IMR-90 (cell line): Measurements from ENCODE around the gene CACNA1I. TPM values are rescaled to one million over a fixed set of nuclear protein-coding genes. Genes with fewer than 3 reads are reported as not detected.

Experiments
- ATAC-seq: fragments of 200-7000 bp; cut with Tn5 transposase; 2 replicates; pipeline ENCODE4 v1.9.1; 2020; ENCODE audit warnings: low read depth, mild to moderate bottlenecking, moderate library complexity
- BruUV-seq: library from RNA; stranded (reverse); fragments of 400-500 nt; replicated peaks from 2 replicates; lab custom pipeline; 2021; lab: Mats Ljungman, UMichigan
- CTCF ChIA-PET: fragments of 300-600 bp; formaldehyde crosslinking; extraction: SDS; loops from one replicate; lab custom pipeline; 2021; ENCODE audit warnings: antibody characterized with exemption; lab: Yijun Ruan, JAX
- POLR2A ChIA-PET: fragments of 300-600 bp; sonication (Branson Sonifier 250); formaldehyde crosslinking; loops from one replicate; lab custom pipeline; 2022; ENCODE audit warnings: antibody characterized with exemption; ENCODE audit not compliant: unreplicated experiment; lab: Charles Lee
- DNase-seq: peaks from one replicate; pipeline ENCODE4 v3.0.0; 2013
- H2AFZ ChIP-seq: replicated peaks from 2 replicates; pipeline ENCODE3; 2013; ENCODE audit warnings: low read length, mild to moderate bottlenecking; ENCODE audit not compliant: poor library complexity
- H2AK5ac ChIP-seq: 2 replicates; pipeline ENCODE4 v1.6.1; 2013; ENCODE audit warnings: low read depth, low read length, inconsistent platforms
- H2AK9ac ChIP-seq: replicated peaks from 2 replicates; pipeline ENCODE3; 2013; ENCODE audit warnings: mild to moderate bottlenecking, low read depth, low read length, moderate library complexity; ENCODE audit not compliant: poor library complexity
- H2BK120ac ChIP-seq: 2 replicates; pipeline ENCODE4 v1.6.1; 2013; ENCODE audit warnings: low read depth, low read length, inconsistent platforms
- H2BK15ac ChIP-seq: 3 replicates; pipeline ENCODE4 v1.6.1; 2013; ENCODE audit warnings: low read depth, low read length, inconsistent platforms
- H2BK20ac ChIP-seq: 2 replicates; pipeline ENCODE4 v1.6.1; 2013; ENCODE audit warnings: low read depth, mild to moderate bottlenecking, inconsistent platforms, low read length, moderate library complexity
- H2BK5ac ChIP-seq: 2 replicates; pipeline ENCODE4 v1.6.1; 2013; ENCODE audit warnings: mild to moderate bottlenecking, low read depth, low read length, inconsistent platforms; ENCODE audit not compliant: poor library complexity, severe bottlenecking
- H3K14ac ChIP-seq: replicated peaks from 2 replicates; pipeline ENCODE4 v1.6.1; 2013; ENCODE audit warnings: low read depth, low read length, inconsistent platforms
- H3K18ac ChIP-seq: 2 replicates; pipeline ENCODE4 v1.6.1; 2013; ENCODE audit warnings: low read depth, low read length, control low read depth
- H3K23ac ChIP-seq: 2 replicates; pipeline ENCODE4 v1.6.1; 2013; ENCODE audit warnings: low read depth, low read length, inconsistent platforms
- H3K27ac ChIP-seq: 2 replicates; pipeline ENCODE4 v1.5.1; 2013; ENCODE audit warnings: mild to moderate bottlenecking, control low read depth, low read length; ENCODE audit not compliant: insufficient read depth
- H3K27me3 ChIP-seq: 2 replicates; pipeline ENCODE4 v1.6.1; 2013; ENCODE audit warnings: low read length; ENCODE audit not compliant: control insufficient read depth, insufficient read depth
- H3K36me3 ChIP-seq: 2 replicates; pipeline ENCODE4 v1.6.1; 2013; ENCODE audit warnings: low read length, mixed read lengths; ENCODE audit not compliant: control insufficient read depth, insufficient read depth
- H3K4ac ChIP-seq: 2 replicates; pipeline ENCODE4 v1.6.1; 2013; ENCODE audit warnings: low read depth, low read length, inconsistent platforms
- H3K4me1 ChIP-seq: 2 replicates; pipeline ENCODE4 v1.6.1; 2013; ENCODE audit warnings: low read length, mixed read lengths; ENCODE audit not compliant: control insufficient read depth, insufficient read depth
- H3K4me2 ChIP-seq: 2 replicates; pipeline ENCODE4 v1.6.1; 2013; ENCODE audit warnings: low read depth, mild to moderate bottlenecking, control low read depth, low read length, moderate library complexity
- H3K4me3 ChIP-seq: 2 replicates; pipeline ENCODE4 v1.5.1; 2013; ENCODE audit warnings: low read depth, mild to moderate bottlenecking, control low read depth, low read length, moderate library complexity; ENCODE audit not compliant: insufficient read depth
- H3K56ac ChIP-seq: 2 replicates; pipeline ENCODE4 v1.6.1; 2013; ENCODE audit warnings: low read length, inconsistent platforms; ENCODE audit not compliant: insufficient read depth; ENCODE audit errors: extremely low read depth
- H3K79me1 ChIP-seq, 2 experiments: 2 replicates each; pipeline ENCODE4 v1.6.1; 2013; ENCODE audit warnings: low read length in 2 of 2, inconsistent platforms in 1 of 2, low read depth in 1 of 2
- H3K9ac ChIP-seq: 2 replicates; pipeline ENCODE4 v1.6.1; 2013; ENCODE audit warnings: low read depth, low read length, control low read depth
- H3K9me1 ChIP-seq: 2 replicates; pipeline ENCODE4 v1.6.1; 2013; ENCODE audit warnings: low read length, inconsistent platforms; ENCODE audit not compliant: insufficient read depth
- H3K9me3 ChIP-seq: 2 replicates; pipeline ENCODE4 v1.6.1; 2013; ENCODE audit warnings: low read length; ENCODE audit not compliant: control insufficient read depth, insufficient read depth
- H4K20me1 ChIP-seq: 2 replicates; pipeline ENCODE4 v1.6.1; 2013; ENCODE audit warnings: low read length, inconsistent platforms; ENCODE audit not compliant: insufficient read depth
- H4K5ac ChIP-seq: 2 replicates; pipeline ENCODE4 v1.6.1; 2013; ENCODE audit warnings: mild to moderate bottlenecking, low read depth, low read length, control low read depth
- H4K8ac ChIP-seq, 2 experiments: 2 replicates each; pipeline ENCODE4 v1.6.1; 2013; ENCODE audit warnings: low read depth in 2 of 2, low read length in 2 of 2, control low read depth in 1 of 2, inconsistent platforms in 1 of 2
- H4K91ac ChIP-seq: 2 replicates; pipeline ENCODE4 v1.6.1; 2013; ENCODE audit warnings: low read depth, low read length, inconsistent platforms; ENCODE audit not compliant: insufficient read depth
- CEBPB ChIP-seq: IDR thresholded peaks from 2 replicates; pipeline ENCODE4 v1.6.1; 2012; ENCODE audit warnings: low read depth, low read length, improper control_type of control experiment
- MAZ ChIP-seq: IDR thresholded peaks from 2 replicates; pipeline ENCODE4 v1.6.1; 2012; ENCODE audit warnings: low read depth, mild to moderate bottlenecking, low read length, improper control_type of control experiment, moderate library complexity, borderline replicate concordance
- POLR2A ChIP-seq: IDR thresholded peaks from 2 replicates; pipeline ENCODE4 v1.6.1; 2012; ENCODE audit warnings: mild to moderate bottlenecking, low read depth, low read length
- WGBS, 2 experiments: methylation state at CpG; one replicate each; pipeline versions ENCODE4 v1.1.5 to v1.1.7; 2013; ENCODE audit warnings: missing lambda C conversion rate in 2 of 2; ENCODE audit not compliant: insufficient read length in 1 of 2; ENCODE audit errors: extremely low coverage in 2 of 2; 5-methylcytosine and 5-hydroxymethylcytosine counted together
- dilution Hi-C: fragments of 300-500 bp; cut with HindIII; formaldehyde crosslinking; loops from one replicate; pipeline ENCODE4 v1.14.3; 2018; ENCODE audit warnings: low sequenced_read_pairs; ENCODE audit not compliant: unreplicated experiment
- in situ Hi-C: fragments of 300-500 bp; cut with MboI; formaldehyde crosslinking; loops from 3 replicates; pipeline ENCODE4 v1.14.3; 2019; ENCODE audit warnings: low sequenced_read_pairs, inconsistent platforms, mixed read lengths
- intact Hi-C: fragments of 100-400 bp; cut with micrococcal nuclease; formaldehyde crosslinking; loops from 2 replicates; pipeline ENCODE4 v1.10.0; 2022
- polyA plus RNA-seq, 3 experiments: library from polyadenylated mRNA; depleted of rRNA; stranded (reverse); fragments of >200 nt; gene quantifications; 2 replicates each; pipeline ENCODE4 v1.2.3, GENCODE V29; 2012; ENCODE audit warnings: low replicate concordance in 1 of 3
- total RNA-seq: library from RNA; depleted of rRNA; stranded (reverse); fragments of >200 nt; gene quantifications from 2 replicates; pipeline ENCODE4 v1.2.3, GENCODE V29; 2012

Gene CACNA1I
- total and polyA plus RNA-seq, 2 of the 4 experiments (the other 2 are of a cell fraction) = under 0.01 to 0.02 TPM

GRCh38 chr22:39526736-39527171 lies 43.8 kb upstream of the CACNA1I start:
- WGBS, 2 experiments = no CpG with 5 or more reads among the region's 4 CpGs
- peaks cover 90% of the 10 kb centered on the region for H4K20me1 ChIP-seq

More at GRCh38 chr22:39526736-39527171, 43.8 kb upstream of the CACNA1I start:
- no TSS peak for BruUV-seq
- Histone ChIP-seq H3K23ac (no peak overlapping the region), H2BK15ac (no peak overlapping the region), H3K9me1 (peaks cover 6% of the 10 kb centered on the region; the same call in 1 of the 2 replicates), H3K36me3 (peaks cover 36% of the 10 kb centered on the region), H3K27me3 (no peaks in the 10 kb centered on the region), H3K56ac (no peak overlapping the region), H3K9me3 (no peaks in the 10 kb centered on the region), H2BK20ac (no peak overlapping the region), H2BK5ac (no peak overlapping the region), H2AK5ac (no peak overlapping the region), H4K8ac (no peak overlapping the region), H2BK120ac (no peak overlapping the region), H3K18ac (no peak overlapping the region), H3K27ac (no peak overlapping the region), H3K9ac (no peak overlapping the region), H4K5ac (no peak overlapping the region), H3K14ac (no peak overlapping the region), H3K4me2 (no peak overlapping the region), H4K91ac (no peak overlapping the region), H2AFZ (no peak overlapping the region), H3K4ac (no peak overlapping the region), H2AK9ac (no peak overlapping the region), H3K4me1 (peaks cover 4% of the 10 kb centered on the region; the same call in 1 of the 2 replicates), H3K79me1 (peaks cover 18 to 85% of the 10 kb centered on the region in 2 experiments), H3K4me3 (no peak overlapping the region)
- no peak for DNase-seq
- POLR2A ChIA-PET = interaction anchor here (1.4 kb wide), 1 partner anchor 208 kb away, joined by 5 read pairs; no protein-coding TSS in a partner anchor
- dilution Hi-C loops = no loop called here
- no peak for TF ChIP-seq CEBPB
- peak; percentile 43; the same call in 1 of the 2 replicates for TF ChIP-seq POLR2A
- no peak for TF ChIP-seq MAZ
- intact Hi-C loops = loop anchor here (10.0 kb wide), 1 partner anchor 122 kb away; no protein-coding TSS in a partner anchor
- in situ Hi-C loops = loop anchor here (10.0 kb wide), 1 partner anchor 212 kb away; the partner anchor contains the start of gene RPL3
- CTCF ChIA-PET = no interaction called here
- no peak; the same call in 1 of the 2 replicates for ATAC-seq
